ENCODE measurements around the gene ABHD18.

- TF ChIP-seq CTCF (conservative IDR thresholded peaks at IDR 0.05) (no peak), ZFX (IDR thresholded peaks at IDR 0.05) (no peak)
These were observed 10.0 kb downstream of the ABHD18 start for GRCh38 chr4:127975121-127975770.
